ENCODE measurements around the gene C2orf72. TPM values are rescaled to one million over a fixed set of nuclear protein-coding genes. Genes with fewer than 3 reads are reported as not detected.
"Not testable (repeated sequence)": the region's sequence is repeated elsewhere in the genome, so short reads cannot be mapped to it uniquely, and the experiment has no call there.

Gene C2orf72
- total RNA-seq, 2 experiments from 2014 or later, result 0.34 to 0.55 TPM

DNA sequence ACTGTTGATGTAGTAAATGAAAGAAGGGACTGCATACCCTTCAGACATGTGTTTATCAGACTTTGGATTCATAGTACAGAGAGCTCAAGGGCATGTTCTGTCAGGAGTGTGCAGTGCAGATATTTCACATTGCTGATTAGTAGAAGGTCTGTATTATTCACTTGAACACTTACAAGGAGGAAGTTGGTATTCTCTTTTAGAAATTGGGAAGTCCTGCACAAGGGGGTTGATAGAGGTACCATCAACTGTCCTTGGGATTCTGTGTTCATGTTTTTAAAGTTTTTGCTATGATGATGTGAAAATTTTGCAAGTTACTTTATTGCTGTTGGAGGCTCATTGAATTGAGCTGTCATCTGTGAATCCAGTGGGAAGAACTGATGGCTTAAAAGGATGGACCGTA, 26.0 kb downstream of the C2orf72 start:
- Mint-ChIP-seq H3K4me1 (ENCODE audit: low read depth) (peaks cover 36% of the 10 kb centered on the region), H3K36me3 (peaks cover 33% of the 10 kb centered on the region)
- CTCF ChIA-PET, result interaction anchor here (2.0 to 2.1 kb wide), 2 partner anchors 10 to 239 kb away, joined by 5 to 8 read pairs; no protein-coding TSS in a partner anchor

DNA sequence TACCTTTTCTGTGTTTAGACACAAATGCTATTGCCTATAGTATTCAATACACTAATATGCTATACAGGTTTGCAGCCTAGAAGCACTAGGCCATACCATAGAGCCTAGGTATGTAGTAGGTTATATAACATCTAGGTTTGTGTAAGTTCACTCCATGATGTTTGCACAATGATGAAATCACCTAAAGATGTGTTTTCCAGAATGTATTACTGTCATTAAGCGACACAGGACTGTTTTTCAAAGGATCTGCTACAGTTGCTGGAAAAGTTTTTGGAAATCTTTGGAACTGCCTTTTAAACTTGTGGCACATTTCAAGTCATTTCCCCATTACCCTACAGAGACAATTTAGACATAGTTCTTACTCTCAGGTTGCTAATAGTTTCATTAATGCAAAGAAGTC, 28.6 kb downstream of the C2orf72 start:
- no peak overlapping the region for H3K27ac Mint-ChIP-seq
- ChIA-PET POLR2A (no interaction called here), CTCF (no interaction called here)
- H3K27me3 Mint-ChIP-seq, result no peaks in the 10 kb centered on the region
- H3K9me3 Mint-ChIP-seq, result no peaks in the 10 kb centered on the region
- DNase-seq, result no peak
- H3K4me3 Mint-ChIP-seq, result no peak overlapping the region
- H3K4me1 Mint-ChIP-seq (ENCODE audit: low read depth), result peaks cover 22% of the 10 kb centered on the region
- peaks cover 40% of the 10 kb centered on the region for H3K36me3 Mint-ChIP-seq
- intact Hi-C loops (cut with micrococcal nuclease), result no loop called here

More for the DNA sequence above, 26.0 kb downstream of the C2orf72 start:
- Mint-ChIP-seq H3K27ac (no peak overlapping the region), H3K4me3 (no peak overlapping the region), H3K27me3 (no peaks in the 10 kb centered on the region), H3K9me3 (no peaks in the 10 kb centered on the region)
- POLR2A ChIA-PET, result no interaction called here
- intact Hi-C loops (cut with micrococcal nuclease), result no loop called here
- DNase-seq, result no peak

DNA sequence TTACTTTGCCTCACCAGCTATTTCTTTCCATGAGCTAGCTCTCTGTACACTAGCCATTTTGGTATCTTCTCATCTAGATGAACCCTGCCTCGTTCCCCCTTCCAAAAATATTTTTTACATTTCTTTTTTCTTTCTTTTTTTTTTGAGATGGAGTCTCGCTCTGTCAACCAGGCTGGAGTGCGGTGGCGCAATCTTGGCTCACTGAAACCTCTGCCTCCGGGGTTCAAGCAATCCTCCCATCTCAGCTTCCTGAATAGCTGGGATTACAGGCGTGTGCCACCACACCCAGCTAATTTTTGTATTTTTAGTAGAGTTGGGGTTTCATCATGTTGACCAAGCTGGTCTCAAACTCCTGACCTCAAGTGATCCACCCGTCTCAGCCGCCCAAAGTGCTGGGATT, 30.2 kb downstream of the C2orf72 start:
- H3K9me3 Mint-ChIP-seq; H3K27ac Mint-ChIP-seq; intact Hi-C loops (cut with micrococcal nuclease); H3K4me3 Mint-ChIP-seq; H3K27me3 Mint-ChIP-seq; DNase-seq: not testable (repeated sequence)
- Mint-ChIP-seq H3K4me1 (ENCODE audit: low read depth) (peaks cover 16% of the 10 kb centered on the region), H3K36me3 (peaks cover 40% of the 10 kb centered on the region)
- ChIA-PET CTCF (interaction anchor here (0.6 to 1.5 kb wide), 3 partner anchors 11 to 862 kb away, joined by 3 to 6 read pairs (median 6); partner anchors contain the start of gene PSMD1), POLR2A (interaction anchor here (0.6 kb wide), 1 partner anchor 176 kb away, joined by 6 read pairs; no protein-coding TSS in a partner anchor)

DNA sequence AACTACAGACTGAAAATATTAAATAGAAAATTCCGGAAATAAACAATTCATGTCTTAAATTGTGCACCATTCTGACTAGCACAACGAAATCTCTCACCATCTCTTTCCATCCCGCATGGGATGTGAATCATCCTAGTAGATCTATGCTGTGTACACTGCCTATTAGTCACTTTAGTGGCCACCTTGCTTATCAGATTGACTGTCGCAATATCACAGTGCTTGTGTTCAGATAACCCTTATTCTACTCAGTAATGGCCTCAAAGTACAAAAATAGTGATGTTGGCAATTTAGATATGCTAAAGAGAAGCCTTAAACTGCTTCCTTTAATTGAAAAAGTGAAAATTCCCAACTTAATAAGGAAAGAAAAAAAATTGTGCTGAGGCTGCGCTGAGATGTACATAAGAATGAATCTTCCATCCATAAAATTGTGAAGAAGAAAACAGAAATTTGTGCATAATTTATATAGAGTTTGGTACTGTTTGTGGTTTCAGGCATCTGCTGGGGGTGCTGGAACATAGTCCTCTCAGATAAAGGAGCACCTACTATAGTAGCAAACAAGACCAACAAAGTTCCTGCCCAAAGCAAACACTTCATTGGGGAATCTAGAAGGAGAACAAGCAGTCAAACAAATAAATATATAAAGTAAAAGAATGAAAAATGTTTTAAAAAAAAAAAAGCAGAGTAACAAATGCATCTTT, 31.4 kb downstream of the C2orf72 start:
- no peaks in the 10 kb centered on the region for H3K27me3 Mint-ChIP-seq
- DNase-seq, result peak; percentile 35
- no peak overlapping the region for H3K27ac Mint-ChIP-seq

DNA sequence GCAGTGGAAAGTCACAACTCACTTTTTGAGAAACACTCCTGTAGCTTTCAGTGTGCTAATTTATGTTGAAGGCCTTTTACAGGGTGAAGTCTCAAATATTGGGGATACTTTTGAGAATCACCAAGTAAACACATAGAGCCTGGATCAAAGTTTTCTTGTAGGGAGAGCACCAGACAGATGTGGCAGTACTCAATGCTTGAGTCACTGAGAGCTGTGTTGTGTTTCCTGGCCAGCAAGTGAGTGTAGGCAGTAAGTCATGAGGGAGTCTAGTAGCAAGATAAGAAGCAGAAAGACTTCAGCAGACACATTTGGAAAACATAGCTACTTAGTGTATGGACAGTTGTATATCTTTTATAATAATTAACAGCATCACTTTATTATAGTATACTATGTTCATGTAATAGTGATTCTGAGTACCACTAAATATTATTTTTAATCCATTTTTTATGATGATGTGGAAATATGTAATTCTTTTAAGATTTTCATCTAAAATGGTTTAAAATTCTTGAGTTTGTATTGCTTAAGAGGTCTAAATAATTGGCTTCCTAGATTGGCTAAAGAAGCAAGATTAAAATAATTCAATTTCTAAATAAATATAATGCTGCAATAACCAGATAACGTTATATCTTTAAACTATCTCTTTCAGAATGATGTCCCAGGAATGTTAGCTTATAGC, 32.2 kb downstream of the C2orf72 start:
- no peak for DNase-seq
- Mint-ChIP-seq H3K4me1 (ENCODE audit: low read depth) (peaks cover 16% of the 10 kb centered on the region), H3K9me3 (no peaks in the 10 kb centered on the region), H3K4me3 (no peak overlapping the region), H3K36me3 (peaks cover 32% of the 10 kb centered on the region), H3K27me3 (no peaks in the 10 kb centered on the region), H3K27ac (no peak overlapping the region)
- ChIA-PET CTCF (interaction anchor here (0.6 to 1.6 kb wide), 3 partner anchors 12 to 223 kb away, joined by 5 to 10 read pairs (median 6); partner anchors contain the start of gene PSMD1), POLR2A (no interaction called here)
- intact Hi-C loops (cut with micrococcal nuclease), result no loop called here

More for the DNA sequence above, 31.4 kb downstream of the C2orf72 start:
- intact Hi-C loops (cut with micrococcal nuclease), result no loop called here
- H3K4me3 Mint-ChIP-seq, result no peak overlapping the region
- CTCF ChIA-PET, result interaction anchor here (0.6 to 1.6 kb wide), 5 partner anchors 11 to 222 kb away, joined by 5 to 10 read pairs (median 6); partner anchors contain the start of gene PSMD1
- no peaks in the 10 kb centered on the region for H3K9me3 Mint-ChIP-seq
- POLR2A ChIA-PET, result no interaction called here
- H3K4me1 Mint-ChIP-seq (ENCODE audit: low read depth), result peaks cover 16% of the 10 kb centered on the region
- H3K36me3 Mint-ChIP-seq, result peaks cover 34% of the 10 kb centered on the region

DNA sequence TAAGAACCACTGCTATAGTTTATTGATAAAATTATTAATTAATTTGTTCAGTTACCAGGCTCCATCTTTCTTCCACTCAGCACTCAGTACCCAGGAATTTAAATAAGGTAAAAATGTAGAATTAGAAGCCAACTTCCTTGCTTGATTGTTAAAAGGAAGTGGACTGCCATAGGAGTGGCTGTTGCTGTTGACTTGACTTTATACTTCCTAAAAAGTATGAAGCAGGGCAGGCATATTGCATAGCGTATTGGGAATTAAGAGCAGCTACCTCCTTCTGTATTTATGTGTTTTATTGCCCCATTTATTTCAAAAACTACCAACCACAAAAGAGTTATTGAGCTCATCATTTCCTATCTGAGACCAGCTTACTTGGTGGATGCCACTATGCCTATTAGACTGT, 47.2 kb downstream of the C2orf72 start:
- Mint-ChIP-seq H3K27me3 (no peaks in the 10 kb centered on the region), H3K9me3 (no peaks in the 10 kb centered on the region), H3K4me3 (no peak overlapping the region), H3K36me3 (peaks cover 59% of the 10 kb centered on the region), H3K4me1 (ENCODE audit: low read depth) (no peaks in the 10 kb centered on the region), H3K27ac (no peak overlapping the region)
- CTCF ChIA-PET, result interaction anchor here (0.8 kb wide), 1 partner anchor 367 kb away, joined by 3 read pairs; no protein-coding TSS in a partner anchor
- intact Hi-C loops (cut with micrococcal nuclease), result no loop called here
- POLR2A ChIA-PET, result no interaction called here
- DNase-seq, result no peak

DNA sequence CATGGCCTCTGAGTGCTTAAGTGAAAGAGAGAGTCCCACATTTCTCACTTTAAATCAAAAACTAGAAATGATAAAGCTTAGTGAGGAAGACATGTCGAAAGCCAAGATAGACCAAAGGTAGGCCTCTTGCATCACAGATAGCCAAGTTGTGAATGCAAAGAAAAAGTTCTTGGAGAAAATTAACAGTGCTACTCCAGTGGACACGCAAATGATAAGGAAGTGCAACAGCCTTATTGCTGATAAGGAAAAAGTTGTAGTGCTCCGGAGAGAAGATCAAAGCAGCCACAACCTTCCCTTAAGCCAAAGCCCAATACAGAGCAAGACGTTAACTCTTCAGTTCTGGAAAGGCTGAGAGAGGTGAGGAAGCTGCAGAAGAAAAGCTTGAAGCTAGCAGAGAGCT, 51.4 kb downstream of the C2orf72 start:
- peaks cover 55% of the 10 kb centered on the region for H3K36me3 Mint-ChIP-seq
- no peaks in the 10 kb centered on the region for H3K9me3 Mint-ChIP-seq
- H3K4me1 Mint-ChIP-seq (ENCODE audit: low read depth), result no peaks in the 10 kb centered on the region
- intact Hi-C loops (cut with micrococcal nuclease), result no loop called here
- POLR2A ChIA-PET, result no interaction called here
- no peak for DNase-seq
- CTCF ChIA-PET, result interaction anchor here (1.4 kb wide), 1 partner anchor 36 kb away, joined by 3 read pairs; no protein-coding TSS in a partner anchor
- no peak overlapping the region for H3K4me3 Mint-ChIP-seq
- H3K27ac Mint-ChIP-seq, result no peak overlapping the region
- H3K27me3 Mint-ChIP-seq, result no peaks in the 10 kb centered on the region

DNA sequence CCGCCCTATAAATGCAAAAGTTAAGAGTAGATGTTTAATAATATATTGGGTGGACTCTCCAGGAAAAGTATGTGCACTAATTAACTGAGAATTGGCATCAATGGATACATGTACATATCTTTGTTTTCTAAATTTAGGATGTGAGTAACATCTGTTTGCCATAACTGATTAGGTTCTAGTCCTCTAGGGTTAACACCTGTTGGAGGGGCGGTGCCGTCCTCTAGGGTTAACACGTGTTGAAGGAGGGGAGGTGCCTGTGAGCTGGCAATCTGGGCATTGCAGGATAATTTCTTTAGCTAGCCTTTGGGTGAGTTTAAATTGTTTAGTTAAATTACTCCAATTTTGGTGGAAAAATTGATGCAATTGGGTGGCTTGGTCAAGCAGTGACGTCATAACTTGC, 56.6 kb downstream of the C2orf72 start:
- H3K9me3 Mint-ChIP-seq, result peaks cover 15% of the 10 kb centered on the region
- H3K27me3 Mint-ChIP-seq, result no peaks in the 10 kb centered on the region
- CTCF ChIA-PET, result interaction anchor here (2.5 kb wide), 1 partner anchor 10 kb away, joined by 9 read pairs; no protein-coding TSS in a partner anchor
- no peaks in the 10 kb centered on the region for H3K4me1 Mint-ChIP-seq (ENCODE audit: low read depth)
- no peak overlapping the region for H3K27ac Mint-ChIP-seq
- no peak for DNase-seq
- no peak overlapping the region for H3K4me3 Mint-ChIP-seq
- intact Hi-C loops (cut with micrococcal nuclease), result no loop called here
- POLR2A ChIA-PET, result no interaction called here
- peaks cover 76% of the 10 kb centered on the region for H3K36me3 Mint-ChIP-seq

DNA sequence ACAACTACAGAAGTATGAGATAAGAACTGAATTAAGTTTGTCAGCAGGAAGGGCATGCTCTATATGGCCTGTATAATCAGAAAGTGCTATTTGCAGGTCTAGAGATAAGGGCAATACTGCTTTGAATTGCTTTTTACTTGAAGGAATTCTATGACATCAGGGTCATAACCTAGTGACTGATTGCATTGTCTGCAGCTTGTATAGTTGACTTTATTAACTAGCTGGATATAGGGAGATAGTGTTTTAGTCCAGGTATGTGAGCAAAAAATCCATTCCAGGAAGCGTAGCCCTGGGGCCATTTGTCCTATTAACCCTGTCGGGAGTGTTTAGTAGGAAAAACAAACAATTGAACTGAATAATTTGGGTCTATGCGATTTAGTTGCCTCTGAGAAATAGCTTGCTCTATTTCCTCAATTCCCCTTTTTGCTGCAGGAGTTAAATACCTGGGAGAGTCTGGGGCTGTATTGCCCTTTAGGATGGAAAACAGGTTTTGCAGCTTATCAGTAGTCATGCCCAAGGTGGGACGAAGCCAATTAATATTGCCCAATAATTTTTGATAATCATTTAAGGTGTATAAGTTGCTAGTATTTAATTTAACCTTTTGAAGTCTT, 57.5 kb downstream of the C2orf72 start:
- Mint-ChIP-seq H3K27ac (no peak overlapping the region), H3K4me1 (ENCODE audit: low read depth) (no peaks in the 10 kb centered on the region), H3K27me3 (no peaks in the 10 kb centered on the region), H3K4me3 (no peak overlapping the region), H3K36me3 (peaks cover 77% of the 10 kb centered on the region), H3K9me3 (peaks cover 24% of the 10 kb centered on the region)
- no peak for DNase-seq
- POLR2A ChIA-PET, result no interaction called here
- CTCF ChIA-PET, result interaction anchor here (2.5 kb wide), 1 partner anchor 9 kb away, joined by 9 read pairs; no protein-coding TSS in a partner anchor
- intact Hi-C loops (cut with micrococcal nuclease), result no loop called here

Other genes with a start within 250 kb of the C2orf72 start
- 10 to 100 TPM; 19.5 to 23.0 TPM for gene ITM2C, start 172.6 kb upstream of the C2orf72 start, total RNA-seq
- 1 to 10 TPM; 1.5 to 1.6 TPM for gene GPR55, start 112.3 kb upstream of the C2orf72 start, total RNA-seq
- under 1 TPM; 0.24 to 0.53 TPM for gene SPATA3, start 41.4 kb upstream of the C2orf72 start, total RNA-seq
- 100 to 1,000 TPM; 116 TPM for gene PSMD1, start 19.3 kb downstream of the C2orf72 start, total RNA-seq
- gene HTR2B, start 87.5 kb downstream of the C2orf72 start, total RNA-seq, result not detected
- gene ARMC9, start 161.1 kb downstream of the C2orf72 start, total RNA-seq, result 1 to 10 TPM; 3.0 TPM

All from activated CD4-positive, alpha-beta memory T cell treated with anti-CD3 and anti-CD28 coated beads for 36 hours (primary cell).